Vagina (tissue), 2 donors: ENCODE measurements around the gene DGKH.

ENCODE experiments used
- CTCF ChIP-seq, 3 experiments: fragments of 450-650 bp in 2 of 3; fragments of 200-600 bp in 1 of 3; sonication (generic) in 1 of 3; IDR thresholded peaks; one replicate each; pipeline ENCODE4 v1.5.1; 2017 to 2019; ENCODE audit warnings: antibody characterized with exemption in 3 of 3, mild to moderate bottlenecking in 2 of 3, moderate library complexity in 2 of 3
- POLR2A ChIP-seq, 2 donors: fragments of 450-650 bp; IDR thresholded peaks; one replicate each; pipeline ENCODE4 v1.6.1; 2017; ENCODE audit warnings: antibody characterized with exemption in 2 of 2, mild to moderate bottlenecking in 2 of 2, moderate library complexity in 2 of 2

DNA sequence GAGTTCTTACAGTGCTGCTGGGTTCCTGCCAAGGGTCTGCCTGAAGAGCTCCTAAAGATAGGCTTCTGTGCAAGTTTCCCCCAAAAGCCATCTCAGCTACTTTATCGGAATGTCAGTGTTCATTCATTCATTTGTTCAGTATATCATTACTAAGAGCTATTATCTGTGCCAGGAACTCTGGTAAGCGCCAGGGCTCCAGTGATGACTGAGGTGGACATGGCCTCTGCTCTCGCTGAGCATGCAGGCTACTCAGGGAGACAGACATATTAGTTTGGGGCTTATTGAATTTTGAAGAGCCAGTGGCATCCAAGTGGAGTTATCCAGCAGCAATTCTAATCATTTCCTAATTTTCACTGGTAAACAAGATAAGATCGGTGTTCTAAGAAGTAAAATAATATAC is 65.8 kb downstream of the DGKH start:
- no peak for TF ChIP-seq POLR2A (IDR thresholded peaks at IDR 0.05)
- no peak for TF ChIP-seq CTCF (IDR thresholded peaks at IDR 0.05)
